AG09319 (cell line): ENCODE measurements around the gene HPGD.

Experiments used
- DNase-seq: peaks from one replicate; pipeline ENCODE4 v3.0.0-alpha.2; 2010; ENCODE audit warnings: low read depth; ENCODE audit errors: extremely low read depth
- CTCF ChIP-seq: IDR thresholded peaks from 2 replicates; pipeline ENCODE4 v1.5.1; 2011; ENCODE audit warnings: low read depth, mild to moderate bottlenecking, inconsistent platforms, low read length, moderate library complexity

The HPGD gene

DNA sequence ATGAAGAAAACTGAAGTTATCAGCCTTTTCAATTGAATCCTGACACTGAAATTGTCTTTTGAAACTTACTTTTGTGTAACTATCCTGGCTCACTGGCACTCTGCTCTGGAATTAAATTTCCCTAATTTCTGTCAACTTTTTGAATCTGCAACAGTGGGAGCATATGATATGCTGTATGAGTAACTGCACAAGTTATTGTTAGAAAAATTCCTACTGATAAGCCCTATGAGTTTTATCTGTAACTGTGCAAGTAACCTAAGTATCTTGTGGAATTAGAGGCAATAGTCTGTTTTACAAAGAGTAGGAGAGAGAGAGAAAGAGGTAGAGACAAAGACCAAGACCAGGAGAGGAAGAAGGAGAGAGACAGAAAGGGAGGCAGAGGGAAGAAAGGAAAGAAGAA is 9.2 kb upstream of the HPGD start:
- TF ChIP-seq CTCF, result no peak
- DNase-seq, result no peak

DNA sequence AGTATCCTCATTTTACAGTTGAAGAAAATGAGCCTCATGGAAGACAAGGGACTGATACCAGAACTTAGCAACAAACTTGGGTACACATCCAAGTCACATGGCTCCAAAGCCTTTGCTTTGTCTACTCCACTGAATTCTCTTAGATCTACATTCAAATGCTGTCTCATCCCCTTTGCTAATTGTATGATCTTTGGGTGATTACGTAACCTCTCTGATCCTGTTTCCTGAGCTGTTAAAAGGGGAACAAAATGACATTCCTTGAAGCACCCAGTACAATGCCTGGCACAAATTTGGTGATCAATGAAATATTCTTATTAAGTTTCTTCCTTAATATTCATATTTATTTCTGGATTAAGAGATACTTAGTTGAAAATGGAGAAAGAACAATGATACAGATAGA is 5.9 kb upstream of the HPGD start:
- TF ChIP-seq CTCF, result no peak
- no peak for DNase-seq

- TF ChIP-seq CTCF, result no peak
- DNase-seq, result no peak
These were observed 4.4 kb upstream of the HPGD start for GRCh38 chr4:174526731-174527130.

DNA sequence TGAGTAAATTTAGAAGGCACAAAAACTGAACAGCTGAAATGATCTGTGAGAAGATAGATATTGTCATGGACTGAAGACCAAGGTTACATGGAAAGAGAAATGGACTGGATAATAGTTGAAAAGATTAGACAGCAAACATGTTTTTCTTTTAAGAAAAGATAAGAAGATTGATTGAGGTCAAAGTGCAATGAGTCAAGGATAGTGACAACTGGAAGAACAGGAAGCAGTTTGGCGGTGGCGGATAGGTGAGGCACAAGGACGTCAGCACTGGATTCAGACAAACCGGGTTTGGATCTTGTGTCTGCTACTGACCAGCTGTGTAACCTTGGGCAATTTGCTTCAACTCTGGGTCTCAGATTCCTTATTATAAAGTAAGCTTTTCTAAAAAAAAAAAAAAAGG is 2.0 kb upstream of the HPGD start:
- no peak for DNase-seq
- no peak for TF ChIP-seq CTCF

DNA sequence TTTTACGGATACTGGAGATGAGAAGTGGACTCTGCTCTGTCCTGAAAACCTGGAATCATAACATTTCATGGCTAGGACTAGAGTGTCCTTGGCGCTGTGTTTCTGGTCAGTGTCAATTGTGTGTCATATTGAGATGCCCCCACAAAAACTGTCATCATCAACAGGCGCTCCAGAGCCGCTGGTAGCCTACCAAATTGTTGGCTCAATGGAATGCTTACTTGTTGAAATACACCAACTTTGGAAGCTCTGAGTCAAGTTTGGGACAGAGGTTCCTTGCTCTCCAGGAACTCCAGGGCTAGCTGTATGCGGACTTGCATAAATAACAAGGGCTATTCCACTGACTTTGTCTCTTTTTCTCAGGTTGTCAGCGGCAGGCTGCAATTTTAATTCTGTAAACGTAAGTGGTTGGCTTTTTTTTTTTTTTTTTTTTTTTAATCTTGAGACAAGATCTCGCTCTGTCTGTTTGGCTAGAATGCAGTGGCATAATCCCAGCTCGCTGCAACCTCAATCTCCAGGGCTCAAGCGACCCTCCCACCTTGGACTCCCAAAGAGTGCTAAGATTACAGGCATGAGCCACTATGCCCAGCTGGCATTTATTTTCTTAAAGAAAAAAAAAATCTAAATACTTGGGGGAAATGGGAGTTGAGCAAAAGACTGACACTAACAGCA is 871 bp upstream of the HPGD start:
- no peak for TF ChIP-seq CTCF
- no peak for DNase-seq

- no peak for TF ChIP-seq CTCF
- DNase-seq, result no peak
These were observed 497 bp downstream of the HPGD start for GRCh38 chr4:174521800-174522182.

GRCh38 chr4:174520660-174521059 is 1.6 kb downstream of the HPGD start:
- no peak for DNase-seq
- no peak for TF ChIP-seq CTCF
